ENCODE measurements around the gene MOB3B.

- TF ChIP-seq CTCF (IDR thresholded peaks at IDR 0.05) (no peak), POLR2A (IDR thresholded peaks at IDR 0.05) (no peak)
Observed at GRCh38 chr9:27453860-27454553, 75.6 kb downstream of the MOB3B start.
